Uterus (tissue), 4 donors: ENCODE data around the gene MRPL48. TPM values are rescaled to one million over a fixed set of nuclear protein-coding genes. Genes with fewer than 3 reads are reported as not detected.
A peak's percentile ranks its signal among the peaks of the same experiment; 100 is the strongest.

ENCODE experiments used
- DNase-seq, 2 donors: peaks; one replicate each; pipeline ENCODE4 v3.0.0-alpha.2; 2019 to 2020
- H3K27ac ChIP-seq, 2 donors: fragments of 200-600 bp; sonication (generic); 1 replicate in 1 of 2; 2 replicates in 1 of 2; pipeline ENCODE4 v1.5.1; 2016 to 2018
- H3K27me3 ChIP-seq, 2 donors: fragments of 200-600 bp; sonication (generic); one replicate each; pipeline ENCODE4 v1.5.1; 2018 to 2019; ENCODE audit warnings: control low read depth in 1 of 2
- H3K36me3 ChIP-seq, 2 donors: fragments of 200-600 bp; sonication (generic); one replicate each; pipeline ENCODE4 v1.5.1; 2019; ENCODE audit warnings: control low read depth in 1 of 2
- H3K4me1 ChIP-seq, 2 donors: fragments of 200-600 bp; sonication (generic); one replicate each; pipeline ENCODE4 v1.5.1; 2018 to 2019; ENCODE audit warnings: control low read depth in 1 of 2
- H3K4me3 ChIP-seq, 2 donors: fragments of 200-600 bp; sonication (generic); 1 replicate in 1 of 2; 2 replicates in 1 of 2; pipeline ENCODE4 v1.5.1; 2018 to 2019; ENCODE audit warnings: mild to moderate bottlenecking in 1 of 2
- H3K9me3 ChIP-seq, 2 donors: fragments of 200-600 bp; sonication (generic); one replicate each; pipeline ENCODE4 v1.5.1; 2019; ENCODE audit warnings: control low read depth in 1 of 2
- POLR2A ChIP-seq, 2 donors: fragments of 450-650 bp; IDR thresholded peaks; one replicate each; pipeline ENCODE4 v1.6.1; 2016; ENCODE audit warnings: antibody characterized with exemption in 2 of 2, mild to moderate bottlenecking in 1 of 2, moderate library complexity in 1 of 2
- intact Hi-C: fragments of 100-400 bp; cut with DNase I; formaldehyde crosslinking; loops from one replicate; pipeline ENCODE4 v1.15.1; 2023; ENCODE audit warnings: low total_unique reads
- total RNA-seq, 4 donors: library from RNA; depleted of rRNA in 3 of 4; stranded (reverse); fragments of >200 nt in 3 of 4; gene quantifications; one replicate each; pipeline versions ENCODE4 v1.1.0 to v1.2.4, GENCODE V29; 2014 to 2023
- TF ChIP-seq, protein P1 (sequence below), 4 experiments: fragments of 200-600 bp in 2 of 4; fragments of 450-650 bp in 2 of 4; sonication (generic) in 2 of 4; IDR thresholded peaks; one replicate each; pipeline ENCODE4 v1.5.1; 2016 to 2019; ENCODE audit warnings: antibody characterized with exemption in 4 of 4, mild to moderate bottlenecking in 2 of 4, moderate library complexity in 1 of 4
- donor health status: DM: yes; HTN: yes; CAD: no.

The MRPL48 gene
- total RNA-seq, 4 donors from 2014 or later = 5.6 to 29.6 (median 11.9) TPM

DNA sequence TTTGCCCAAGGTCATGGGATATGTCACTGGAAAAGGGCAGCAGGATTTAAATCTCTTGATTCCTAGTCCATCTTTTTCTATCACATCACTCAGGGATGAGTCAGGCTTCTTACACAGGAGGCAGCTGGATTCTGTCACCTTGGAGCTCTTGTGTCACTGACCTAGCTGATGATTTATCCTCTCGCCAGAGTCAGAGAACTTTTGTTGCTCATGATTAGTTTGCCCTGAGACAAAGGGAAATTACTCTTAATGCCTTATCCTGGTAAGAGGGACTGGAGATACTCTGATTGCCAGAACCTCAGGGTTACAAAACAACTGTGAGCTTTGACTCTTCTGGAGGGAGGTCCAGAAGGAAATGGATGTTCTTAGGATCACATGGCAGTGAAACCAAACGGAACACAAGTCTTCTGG is 78.9 kb downstream of the MRPL48 start:
- TF ChIP-seq, protein P1, sequence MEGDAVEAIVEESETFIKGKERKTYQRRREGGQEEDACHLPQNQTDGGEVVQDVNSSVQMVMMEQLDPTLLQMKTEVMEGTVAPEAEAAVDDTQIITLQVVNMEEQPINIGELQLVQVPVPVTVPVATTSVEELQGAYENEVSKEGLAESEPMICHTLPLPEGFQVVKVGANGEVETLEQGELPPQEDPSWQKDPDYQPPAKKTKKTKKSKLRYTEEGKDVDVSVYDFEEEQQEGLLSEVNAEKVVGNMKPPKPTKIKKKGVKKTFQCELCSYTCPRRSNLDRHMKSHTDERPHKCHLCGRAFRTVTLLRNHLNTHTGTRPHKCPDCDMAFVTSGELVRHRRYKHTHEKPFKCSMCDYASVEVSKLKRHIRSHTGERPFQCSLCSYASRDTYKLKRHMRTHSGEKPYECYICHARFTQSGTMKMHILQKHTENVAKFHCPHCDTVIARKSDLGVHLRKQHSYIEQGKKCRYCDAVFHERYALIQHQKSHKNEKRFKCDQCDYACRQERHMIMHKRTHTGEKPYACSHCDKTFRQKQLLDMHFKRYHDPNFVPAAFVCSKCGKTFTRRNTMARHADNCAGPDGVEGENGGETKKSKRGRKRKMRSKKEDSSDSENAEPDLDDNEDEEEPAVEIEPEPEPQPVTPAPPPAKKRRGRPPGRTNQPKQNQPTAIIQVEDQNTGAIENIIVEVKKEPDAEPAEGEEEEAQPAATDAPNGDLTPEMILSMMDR (IDR thresholded peaks at IDR 0.05) = no peak
- no peak for TF ChIP-seq POLR2A (IDR thresholded peaks at IDR 0.05)

DNA sequence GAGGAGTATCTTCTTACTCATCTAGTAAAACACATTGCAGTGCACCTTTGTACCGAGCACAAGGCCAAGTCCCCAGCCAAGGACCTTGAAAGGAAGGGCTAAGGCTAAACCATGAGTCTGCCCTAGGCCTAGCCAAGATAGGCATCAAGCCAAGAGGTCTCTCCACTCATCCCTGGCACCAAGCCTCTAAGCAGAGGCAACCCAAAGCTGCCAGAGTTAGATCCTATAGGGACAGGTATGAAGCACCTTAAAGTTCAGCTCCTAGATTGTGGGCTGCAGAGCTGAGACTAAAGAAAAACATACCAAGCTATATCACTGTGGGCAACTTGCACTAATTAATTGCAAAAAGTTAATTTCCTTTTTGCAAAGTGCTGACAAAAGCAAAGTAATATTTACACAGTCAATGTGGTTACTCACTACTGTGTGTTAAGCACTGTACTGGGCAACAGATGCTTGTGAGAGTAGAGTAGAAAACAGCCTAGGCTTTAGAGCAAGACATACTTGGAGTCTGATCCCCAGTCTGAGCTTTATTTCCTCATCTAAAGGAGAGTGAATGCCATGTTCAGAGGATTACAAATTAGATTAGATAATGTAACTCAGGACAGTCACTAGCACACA is 81.8 kb downstream of the MRPL48 start:
- no peaks in the 10 kb centered on the region for H3K9me3 ChIP-seq
- no peak overlapping the region for H3K27ac ChIP-seq
- intact Hi-C loops = no loop called here
- H3K4me3 ChIP-seq = no peak overlapping the region
- H3K27me3 ChIP-seq = no peaks in the 10 kb centered on the region
- DNase-seq = no peak
- no peaks in the 10 kb centered on the region for H3K36me3 ChIP-seq
- peaks cover 0 to 4% of the 10 kb centered on the region in 2 donors for H3K4me1 ChIP-seq
- TF ChIP-seq, protein P1 (IDR thresholded peaks at IDR 0.05) = no peak
- TF ChIP-seq POLR2A (IDR thresholded peaks at IDR 0.05) = no peak

More for the DNA sequence above, 78.9 kb downstream of the MRPL48 start:
- H3K9me3 ChIP-seq = no peaks in the 10 kb centered on the region
- peaks cover 0 to 4% of the 10 kb centered on the region in 2 donors for H3K4me1 ChIP-seq
- peak; percentile 49 to 65 for DNase-seq
- H3K4me3 ChIP-seq = no peak overlapping the region
- H3K36me3 ChIP-seq = no peaks in the 10 kb centered on the region
- intact Hi-C loops = no loop called here
- H3K27ac ChIP-seq = peak overlapping the region; percentile 17 to 59
- H3K27me3 ChIP-seq = no peaks in the 10 kb centered on the region

GRCh38 chr11:73870261-73870660 is 82.6 kb downstream of the MRPL48 start:
- intact Hi-C loops = no loop called here
- Histone ChIP-seq H3K27me3 (no peaks in the 10 kb centered on the region), H3K4me1 (peaks cover 0 to 4% of the 10 kb centered on the region in 2 donors), H3K9me3 (no peaks in the 10 kb centered on the region), H3K36me3 (no peaks in the 10 kb centered on the region), H3K4me3 (no peak overlapping the region), H3K27ac (no peak overlapping the region)
- no peak for DNase-seq
- TF ChIP-seq POLR2A (IDR thresholded peaks at IDR 0.05) = no peak
- TF ChIP-seq, protein P1 (IDR thresholded peaks at IDR 0.05) = no peak

DNA sequence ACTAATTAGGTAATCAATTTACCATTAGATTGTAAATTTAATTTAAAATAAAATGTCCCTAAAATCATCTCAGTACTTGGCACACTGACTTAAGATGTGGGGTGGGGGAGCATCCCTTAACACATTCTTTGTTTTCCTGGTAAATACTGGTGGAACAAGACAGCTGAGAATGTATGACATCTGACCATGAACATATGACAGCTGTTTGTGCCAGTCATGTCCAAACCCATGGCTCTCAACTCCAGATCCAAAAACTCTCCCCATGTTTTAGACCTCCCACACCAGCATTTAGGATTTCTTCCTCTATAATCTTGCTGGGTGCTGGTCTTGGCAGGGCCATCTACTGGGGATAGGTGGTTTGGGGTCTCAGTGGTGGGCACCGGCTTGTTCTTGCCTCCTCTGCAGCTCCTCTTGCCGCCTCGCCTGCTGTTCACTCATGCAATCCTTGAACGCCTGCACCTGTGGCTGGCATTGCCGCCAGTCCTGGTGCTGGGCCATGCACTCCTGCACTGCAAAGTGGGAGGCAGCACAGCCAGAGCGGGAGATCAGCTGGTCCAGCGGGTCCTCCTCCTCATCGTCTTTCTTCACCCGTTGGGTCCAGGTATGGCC is 85.2 kb downstream of the MRPL48 start:
- no peaks in the 10 kb centered on the region for H3K36me3 ChIP-seq
- peaks cover 0 to 11% of the 10 kb centered on the region in 2 donors for H3K4me1 ChIP-seq
- H3K27ac ChIP-seq = no peak overlapping the region
- no peak for TF ChIP-seq POLR2A (IDR thresholded peaks at IDR 0.05)
- TF ChIP-seq, protein P1 (IDR thresholded peaks at IDR 0.05) = no peak
- no peaks in the 10 kb centered on the region for H3K9me3 ChIP-seq
- intact Hi-C loops = no loop called here
- no peaks in the 10 kb centered on the region for H3K27me3 ChIP-seq
- no peak for DNase-seq
- no peak overlapping the region for H3K4me3 ChIP-seq

DNA sequence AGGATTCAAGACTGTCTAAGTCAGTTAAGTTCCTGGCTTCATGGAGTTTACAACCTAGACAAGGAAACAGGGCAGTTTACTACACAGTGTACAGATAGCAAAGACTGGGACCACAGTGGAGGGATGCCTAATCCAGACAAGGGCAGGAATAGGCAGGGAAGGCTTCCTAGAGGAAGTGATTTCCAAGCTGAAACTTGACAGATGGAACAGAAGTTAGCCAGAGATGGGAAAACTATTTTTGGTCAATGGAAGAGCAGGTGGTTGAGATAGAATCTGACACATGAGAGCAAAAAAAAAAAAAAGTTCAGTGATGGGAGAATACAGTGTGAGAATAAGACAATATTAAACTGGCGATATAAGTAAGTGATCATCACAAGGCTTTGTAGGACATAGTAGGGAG is 87.7 kb downstream of the MRPL48 start:
- intact Hi-C loops = no loop called here
- TF ChIP-seq, protein P1 (IDR thresholded peaks at IDR 0.05) = no peak
- no peak for TF ChIP-seq POLR2A (IDR thresholded peaks at IDR 0.05)
- no peak for DNase-seq
- peak overlapping the region in 1 of 2 donors; percentile 88 for H3K27ac ChIP-seq
- H3K4me3 ChIP-seq = no peak overlapping the region
- no peaks in the 10 kb centered on the region for H3K36me3 ChIP-seq
- H3K9me3 ChIP-seq = no peaks in the 10 kb centered on the region
- H3K27me3 ChIP-seq = no peaks in the 10 kb centered on the region
- H3K4me1 ChIP-seq = peaks cover 0 to 11% of the 10 kb centered on the region in 2 donors
